WTC11 (cell line): ENCODE results near the gene COL4A3. TPM values are rescaled to one million over a fixed set of nuclear protein-coding genes. Genes with fewer than 3 reads are reported as not detected.

Experiments
- ATAC-seq: fragments of 200-7000 bp; cut with Tn5 transposase; 2 replicates; pipeline ENCODE4 v1.10.0; 2021; ENCODE audit warnings: mild to moderate bottlenecking, moderate library complexity
- Bru-seq: library from RNA; stranded (reverse); fragments of 400-500 nt; gene quantifications from one replicate; lab custom pipeline; 2021; lab: Mats Ljungman, UMichigan
- CTCF ChIA-PET: fragments of 300-600 bp; sonication (Branson Sonifier 250); formaldehyde crosslinking; loops from one replicate; lab custom pipeline; 2021; ENCODE audit warnings: antibody characterized with exemption; lab: Charles Lee
- POLR2A ChIA-PET: fragments of 350-600 bp; sonication (Branson Sonifier 250); formaldehyde crosslinking; loops from one replicate; lab custom pipeline; 2021; ENCODE audit warnings: antibody characterized with exemption; lab: Charles Lee
- DNase-seq: peaks from one replicate; pipeline ENCODE4 v3.0.0; 2021; ENCODE audit warnings: low spot score
- H3K27ac Mint-ChIP-seq: 2 replicates; pipeline ENCODE4 v1.8.0; 2021; ENCODE audit warnings: mixed read lengths
- H3K27me3 Mint-ChIP-seq: 2 replicates; pipeline ENCODE4 v1.8.0; 2021; ENCODE audit warnings: low read depth, mild to moderate bottlenecking, moderate library complexity, mixed read lengths
- H3K36me3 Mint-ChIP-seq: 2 replicates; pipeline ENCODE4 v1.8.0; 2021; ENCODE audit warnings: mixed read lengths
- H3K4me1 Mint-ChIP-seq: 2 replicates; pipeline ENCODE4 v1.8.0; 2022; ENCODE audit warnings: mixed read lengths
- H3K4me3 Mint-ChIP-seq: 2 replicates; pipeline ENCODE4 v1.8.0; 2021; ENCODE audit warnings: mild to moderate bottlenecking, moderate library complexity, mixed read lengths
- H3K9me3 Mint-ChIP-seq: 2 replicates; pipeline ENCODE4 v1.8.0; 2021; ENCODE audit warnings: mixed read lengths
- ESRRA ChIP-seq: sonication (generic); formaldehyde crosslinking; IDR thresholded peaks from 2 replicates; pipeline ENCODE4 v1.8.1; 2022; ENCODE audit warnings: mild to moderate bottlenecking, missing genetic modification reagents, borderline replicate concordance
- NR2C2 ChIP-seq: sonication (generic); formaldehyde crosslinking; IDR thresholded peaks from 2 replicates; pipeline ENCODE4 v1.8.0; 2022; ENCODE audit warnings: mild to moderate bottlenecking, missing genetic modification reagents
- OVOL2 ChIP-seq: fragments of 250-450 bp; sonication (Bioruptor Pico); IDR thresholded peaks from 2 replicates; pipeline ENCODE4 v1.9.0; 2021; ENCODE audit warnings: mild to moderate bottlenecking, borderline replicate concordance
- PRRX2 ChIP-seq: fragments of 250-450 bp; sonication (Bioruptor Pico); IDR thresholded peaks from 2 replicates; pipeline ENCODE4 v1.8.0; 2021; ENCODE audit warnings: mild to moderate bottlenecking
- SMAD4 ChIP-seq: sonication (generic); formaldehyde crosslinking; IDR thresholded peaks from 2 replicates; pipeline ENCODE4 v1.8.0; 2022; ENCODE audit warnings: mild to moderate bottlenecking, missing genetic modification reagents
- SP1 ChIP-seq: sonication (generic); formaldehyde crosslinking; conservative IDR thresholded peaks from 2 replicates; pipeline ENCODE4 v1.8.1; 2022; ENCODE audit warnings: missing genetic modification reagents
- ZNF138 ChIP-seq: sonication (generic); formaldehyde crosslinking; conservative IDR thresholded peaks from 2 replicates; pipeline ENCODE4 v1.8.1; 2022; ENCODE audit warnings: mild to moderate bottlenecking, moderate library complexity, missing genetic modification reagents
- ZNF416 ChIP-seq: fragments of 250-450 bp; sonication (Bioruptor Pico); IDR thresholded peaks from 2 replicates; pipeline ENCODE4 v1.9.0; 2021; ENCODE audit warnings: mild to moderate bottlenecking, inconsistent platforms
- long read RNA-seq, 3 experiments: library from RNA in 1 of 3; library from capped mRNA in 1 of 3; library from polyadenylated mRNA in 1 of 3; unstranded in 2 of 3; stranded (forward) in 1 of 3; transcript quantifications; one replicate each; pipeline ENCODE4 v2.0.0, GENCODE V29; 2021
- total RNA-seq: library from RNA; stranded (reverse); gene quantifications from 3 replicates; pipeline ENCODE4 v1.2.3, GENCODE V29; 2021
- TF ChIP-seq, protein P1 (sequence below): sonication (generic); formaldehyde crosslinking; IDR thresholded peaks from 2 replicates; pipeline ENCODE4 v1.8.0; 2022; ENCODE audit warnings: missing genetic modification reagents
- TF ChIP-seq, protein P2 (sequence below): sonication (generic); formaldehyde crosslinking; IDR thresholded peaks from 2 replicates; pipeline ENCODE4 v1.8.1; 2023; ENCODE audit warnings: mild to moderate bottlenecking, missing genetic modification reagents, borderline replicate concordance
- TF ChIP-seq, protein P3 (sequence below): sonication (generic); formaldehyde crosslinking; IDR thresholded peaks from 2 replicates; pipeline ENCODE4 v1.8.1; 2022; ENCODE audit warnings: low read depth, mild to moderate bottlenecking, moderate library complexity, missing genetic modification reagents, borderline replicate concordance
- TF ChIP-seq, protein P4 (sequence below): fragments of 250-450 bp; sonication (Bioruptor Pico); IDR thresholded peaks from 2 replicates; pipeline ENCODE4 v1.9.0; 2021; ENCODE audit warnings: mild to moderate bottlenecking, borderline replicate concordance
- TF ChIP-seq, protein P5 (sequence below): sonication (generic); formaldehyde crosslinking; IDR thresholded peaks from 2 replicates; pipeline ENCODE4 v1.8.0; 2022; ENCODE audit warnings: mild to moderate bottlenecking, missing genetic modification reagents
- TF ChIP-seq, protein P6 (sequence below): sonication (generic); formaldehyde crosslinking; IDR thresholded peaks from 2 replicates; pipeline ENCODE4 v1.8.0; 2023; ENCODE audit warnings: missing genetic modification reagents, mild to moderate bottlenecking, borderline replicate concordance

Gene COL4A3
- total RNA-seq (0.53 to 1.1 TPM (median 0.90 TPM) in 3 replicates), Bru-seq, nascent RNA (percentile 34 among the genes with signal in this experiment)
- long read RNA-seq, experiment 1, partial matches to known transcripts = 0 of 1 reads
- long read RNA-seq, experiment 1, other reads (novel, unspliced or antisense) = 1 of 1 reads
- long read RNA-seq, experiment 2, partial matches to known transcripts = 0 of 1 reads
- long read RNA-seq, experiment 2, other reads (novel, unspliced or antisense) = 1 of 1 reads
- long read RNA-seq, experiment 3 = 0 reads

DNA sequence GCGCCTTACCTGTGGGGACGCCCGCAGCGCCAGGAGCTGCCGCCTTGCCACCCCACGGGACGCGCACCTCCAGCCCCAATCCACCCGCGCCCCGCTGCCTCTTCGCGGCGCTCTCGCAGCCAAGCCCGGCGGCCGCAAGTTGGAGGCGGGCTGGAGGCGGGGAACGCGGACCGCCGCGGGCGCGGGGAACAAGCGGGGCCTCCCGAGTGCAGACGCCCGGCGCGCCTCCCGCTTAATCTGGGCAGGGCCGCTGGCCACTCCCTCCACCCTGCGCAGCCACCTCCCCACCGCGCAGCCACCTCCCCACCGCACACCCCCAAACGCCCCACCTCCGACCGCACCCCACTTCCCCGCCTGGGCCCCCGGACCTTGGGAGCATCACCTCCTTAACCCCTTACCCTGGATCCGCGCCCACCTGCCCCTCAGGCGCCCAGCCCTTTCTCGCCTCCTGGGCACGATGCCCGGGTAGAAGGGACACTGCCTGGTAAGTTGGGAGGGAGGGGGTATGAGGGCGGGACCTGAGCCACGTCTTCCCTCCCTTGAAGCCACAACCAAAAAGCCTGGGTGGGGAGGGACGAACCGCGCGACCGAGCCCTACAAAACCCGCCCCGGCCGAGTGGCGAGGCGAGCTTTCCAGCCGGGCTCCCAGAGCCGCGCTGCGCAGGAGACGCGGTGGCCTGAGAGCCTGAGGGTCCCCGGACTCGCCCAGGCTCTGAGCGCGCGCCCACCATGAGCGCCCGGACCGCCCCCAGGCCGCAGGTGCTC, at the start of gene COL4A3, which contains the start of gene COL4A4:
COL4A3 (plus strand) TSS at position 627 of the 765 bp plus-strand sequence; CDS start at position 730, 103 bp downstream.
COL4A4 (minus strand) TSS at position 208 of the 765 bp plus-strand sequence. CDS start 16,722 bp downstream, outside the sequence.
- Mint-ChIP-seq H3K27me3 (peaks cover 49% of the 10 kb centered on the region), H3K27ac (no peak within 1 kb of the TSS), H3K4me3 (peak within 1 kb of the TSS; percentile 77), H3K36me3 (no peaks in the 10 kb centered on the region), H3K4me1 (peaks cover 23% of the 10 kb centered on the region), H3K9me3 (peaks cover under 1% of the 10 kb centered on the region; the same call in 1 of the 2 replicates)
- DNase-seq (peak; percentile 61), ATAC-seq (peak; percentile 79)
- POLR2A ChIA-PET = no interaction called here
- CTCF ChIA-PET = interaction anchor here (1.3 to 1.4 kb wide), 2 partner anchors 74 kb away, joined by 4 to 9 read pairs; no protein-coding TSS in a partner anchor
- 0 out of 2 replicates have a peak, but pooled peaks have one; percentile 24 for TF ChIP-seq NR2C2 (CRISPR knock-in tag)
- TF ChIP-seq ESRRA = peak; percentile 27; the same call in 1 of the 2 replicates
- TF ChIP-seq OVOL2 (CRISPR knock-in tag) = no peak
- TF ChIP-seq, protein P1, sequence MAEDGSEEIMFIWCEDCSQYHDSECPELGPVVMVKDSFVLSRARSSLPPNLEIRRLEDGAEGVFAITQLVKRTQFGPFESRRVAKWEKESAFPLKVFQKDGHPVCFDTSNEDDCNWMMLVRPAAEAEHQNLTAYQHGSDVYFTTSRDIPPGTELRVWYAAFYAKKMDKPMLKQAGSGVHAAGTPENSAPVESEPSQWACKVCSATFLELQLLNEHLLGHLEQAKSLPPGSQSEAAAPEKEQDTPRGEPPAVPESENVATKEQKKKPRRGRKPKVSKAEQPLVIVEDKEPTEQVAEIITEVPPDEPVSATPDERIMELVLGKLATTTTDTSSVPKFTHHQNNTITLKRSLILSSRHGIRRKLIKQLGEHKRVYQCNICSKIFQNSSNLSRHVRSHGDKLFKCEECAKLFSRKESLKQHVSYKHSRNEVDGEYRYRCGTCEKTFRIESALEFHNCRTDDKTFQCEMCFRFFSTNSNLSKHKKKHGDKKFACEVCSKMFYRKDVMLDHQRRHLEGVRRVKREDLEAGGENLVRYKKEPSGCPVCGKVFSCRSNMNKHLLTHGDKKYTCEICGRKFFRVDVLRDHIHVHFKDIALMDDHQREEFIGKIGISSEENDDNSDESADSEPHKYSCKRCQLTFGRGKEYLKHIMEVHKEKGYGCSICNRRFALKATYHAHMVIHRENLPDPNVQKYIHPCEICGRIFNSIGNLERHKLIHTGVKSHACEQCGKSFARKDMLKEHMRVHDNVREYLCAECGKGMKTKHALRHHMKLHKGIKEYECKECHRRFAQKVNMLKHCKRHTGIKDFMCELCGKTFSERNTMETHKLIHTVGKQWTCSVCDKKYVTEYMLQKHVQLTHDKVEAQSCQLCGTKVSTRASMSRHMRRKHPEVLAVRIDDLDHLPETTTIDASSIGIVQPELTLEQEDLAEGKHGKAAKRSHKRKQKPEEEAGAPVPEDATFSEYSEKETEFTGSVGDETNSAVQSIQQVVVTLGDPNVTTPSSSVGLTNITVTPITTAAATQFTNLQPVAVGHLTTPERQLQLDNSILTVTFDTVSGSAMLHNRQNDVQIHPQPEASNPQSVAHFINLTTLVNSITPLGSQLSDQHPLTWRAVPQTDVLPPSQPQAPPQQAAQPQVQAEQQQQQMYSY (CRISPR knock-in tag) = no peak
- TF ChIP-seq PRRX2 (CRISPR knock-in tag) = no peak
- TF ChIP-seq, protein P2, sequence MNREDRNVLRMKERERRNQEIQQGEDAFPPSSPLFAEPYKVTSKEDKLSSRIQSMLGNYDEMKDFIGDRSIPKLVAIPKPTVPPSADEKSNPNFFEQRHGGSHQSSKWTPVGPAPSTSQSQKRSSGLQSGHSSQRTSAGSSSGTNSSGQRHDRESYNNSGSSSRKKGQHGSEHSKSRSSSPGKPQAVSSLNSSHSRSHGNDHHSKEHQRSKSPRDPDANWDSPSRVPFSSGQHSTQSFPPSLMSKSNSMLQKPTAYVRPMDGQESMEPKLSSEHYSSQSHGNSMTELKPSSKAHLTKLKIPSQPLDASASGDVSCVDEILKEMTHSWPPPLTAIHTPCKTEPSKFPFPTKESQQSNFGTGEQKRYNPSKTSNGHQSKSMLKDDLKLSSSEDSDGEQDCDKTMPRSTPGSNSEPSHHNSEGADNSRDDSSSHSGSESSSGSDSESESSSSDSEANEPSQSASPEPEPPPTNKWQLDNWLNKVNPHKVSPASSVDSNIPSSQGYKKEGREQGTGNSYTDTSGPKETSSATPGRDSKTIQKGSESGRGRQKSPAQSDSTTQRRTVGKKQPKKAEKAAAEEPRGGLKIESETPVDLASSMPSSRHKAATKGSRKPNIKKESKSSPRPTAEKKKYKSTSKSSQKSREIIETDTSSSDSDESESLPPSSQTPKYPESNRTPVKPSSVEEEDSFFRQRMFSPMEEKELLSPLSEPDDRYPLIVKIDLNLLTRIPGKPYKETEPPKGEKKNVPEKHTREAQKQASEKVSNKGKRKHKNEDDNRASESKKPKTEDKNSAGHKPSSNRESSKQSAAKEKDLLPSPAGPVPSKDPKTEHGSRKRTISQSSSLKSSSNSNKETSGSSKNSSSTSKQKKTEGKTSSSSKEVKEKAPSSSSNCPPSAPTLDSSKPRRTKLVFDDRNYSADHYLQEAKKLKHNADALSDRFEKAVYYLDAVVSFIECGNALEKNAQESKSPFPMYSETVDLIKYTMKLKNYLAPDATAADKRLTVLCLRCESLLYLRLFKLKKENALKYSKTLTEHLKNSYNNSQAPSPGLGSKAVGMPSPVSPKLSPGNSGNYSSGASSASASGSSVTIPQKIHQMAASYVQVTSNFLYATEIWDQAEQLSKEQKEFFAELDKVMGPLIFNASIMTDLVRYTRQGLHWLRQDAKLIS = no peak
- TF ChIP-seq ZNF138 = peak; percentile 31; the same call in 1 of the 2 replicates
- TF ChIP-seq, protein P3, sequence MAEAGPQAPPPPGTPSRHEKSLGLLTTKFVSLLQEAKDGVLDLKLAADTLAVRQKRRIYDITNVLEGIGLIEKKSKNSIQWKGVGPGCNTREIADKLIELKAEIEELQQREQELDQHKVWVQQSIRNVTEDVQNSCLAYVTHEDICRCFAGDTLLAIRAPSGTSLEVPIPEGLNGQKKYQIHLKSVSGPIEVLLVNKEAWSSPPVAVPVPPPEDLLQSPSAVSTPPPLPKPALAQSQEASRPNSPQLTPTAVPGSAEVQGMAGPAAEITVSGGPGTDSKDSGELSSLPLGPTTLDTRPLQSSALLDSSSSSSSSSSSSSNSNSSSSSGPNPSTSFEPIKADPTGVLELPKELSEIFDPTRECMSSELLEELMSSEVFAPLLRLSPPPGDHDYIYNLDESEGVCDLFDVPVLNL (CRISPR knock-in tag) = no peak
- 0 out of 2 replicates have a peak, but pooled peaks have one; percentile 27 for TF ChIP-seq SP1 (CRISPR knock-in tag)
- TF ChIP-seq, protein P4, sequence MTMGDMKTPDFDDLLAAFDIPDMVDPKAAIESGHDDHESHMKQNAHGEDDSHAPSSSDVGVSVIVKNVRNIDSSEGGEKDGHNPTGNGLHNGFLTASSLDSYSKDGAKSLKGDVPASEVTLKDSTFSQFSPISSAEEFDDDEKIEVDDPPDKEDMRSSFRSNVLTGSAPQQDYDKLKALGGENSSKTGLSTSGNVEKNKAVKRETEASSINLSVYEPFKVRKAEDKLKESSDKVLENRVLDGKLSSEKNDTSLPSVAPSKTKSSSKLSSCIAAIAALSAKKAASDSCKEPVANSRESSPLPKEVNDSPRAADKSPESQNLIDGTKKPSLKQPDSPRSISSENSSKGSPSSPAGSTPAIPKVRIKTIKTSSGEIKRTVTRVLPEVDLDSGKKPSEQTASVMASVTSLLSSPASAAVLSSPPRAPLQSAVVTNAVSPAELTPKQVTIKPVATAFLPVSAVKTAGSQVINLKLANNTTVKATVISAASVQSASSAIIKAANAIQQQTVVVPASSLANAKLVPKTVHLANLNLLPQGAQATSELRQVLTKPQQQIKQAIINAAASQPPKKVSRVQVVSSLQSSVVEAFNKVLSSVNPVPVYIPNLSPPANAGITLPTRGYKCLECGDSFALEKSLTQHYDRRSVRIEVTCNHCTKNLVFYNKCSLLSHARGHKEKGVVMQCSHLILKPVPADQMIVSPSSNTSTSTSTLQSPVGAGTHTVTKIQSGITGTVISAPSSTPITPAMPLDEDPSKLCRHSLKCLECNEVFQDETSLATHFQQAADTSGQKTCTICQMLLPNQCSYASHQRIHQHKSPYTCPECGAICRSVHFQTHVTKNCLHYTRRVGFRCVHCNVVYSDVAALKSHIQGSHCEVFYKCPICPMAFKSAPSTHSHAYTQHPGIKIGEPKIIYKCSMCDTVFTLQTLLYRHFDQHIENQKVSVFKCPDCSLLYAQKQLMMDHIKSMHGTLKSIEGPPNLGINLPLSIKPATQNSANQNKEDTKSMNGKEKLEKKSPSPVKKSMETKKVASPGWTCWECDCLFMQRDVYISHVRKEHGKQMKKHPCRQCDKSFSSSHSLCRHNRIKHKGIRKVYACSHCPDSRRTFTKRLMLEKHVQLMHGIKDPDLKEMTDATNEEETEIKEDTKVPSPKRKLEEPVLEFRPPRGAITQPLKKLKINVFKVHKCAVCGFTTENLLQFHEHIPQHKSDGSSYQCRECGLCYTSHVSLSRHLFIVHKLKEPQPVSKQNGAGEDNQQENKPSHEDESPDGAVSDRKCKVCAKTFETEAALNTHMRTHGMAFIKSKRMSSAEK = no peak
- TF ChIP-seq, protein P5, sequence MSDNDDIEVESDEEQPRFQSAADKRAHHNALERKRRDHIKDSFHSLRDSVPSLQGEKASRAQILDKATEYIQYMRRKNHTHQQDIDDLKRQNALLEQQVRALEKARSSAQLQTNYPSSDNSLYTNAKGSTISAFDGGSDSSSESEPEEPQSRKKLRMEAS (CRISPR knock-in tag) = no peak
- TF ChIP-seq ZNF416 (CRISPR knock-in tag) = no peak
- TF ChIP-seq, protein P6, sequence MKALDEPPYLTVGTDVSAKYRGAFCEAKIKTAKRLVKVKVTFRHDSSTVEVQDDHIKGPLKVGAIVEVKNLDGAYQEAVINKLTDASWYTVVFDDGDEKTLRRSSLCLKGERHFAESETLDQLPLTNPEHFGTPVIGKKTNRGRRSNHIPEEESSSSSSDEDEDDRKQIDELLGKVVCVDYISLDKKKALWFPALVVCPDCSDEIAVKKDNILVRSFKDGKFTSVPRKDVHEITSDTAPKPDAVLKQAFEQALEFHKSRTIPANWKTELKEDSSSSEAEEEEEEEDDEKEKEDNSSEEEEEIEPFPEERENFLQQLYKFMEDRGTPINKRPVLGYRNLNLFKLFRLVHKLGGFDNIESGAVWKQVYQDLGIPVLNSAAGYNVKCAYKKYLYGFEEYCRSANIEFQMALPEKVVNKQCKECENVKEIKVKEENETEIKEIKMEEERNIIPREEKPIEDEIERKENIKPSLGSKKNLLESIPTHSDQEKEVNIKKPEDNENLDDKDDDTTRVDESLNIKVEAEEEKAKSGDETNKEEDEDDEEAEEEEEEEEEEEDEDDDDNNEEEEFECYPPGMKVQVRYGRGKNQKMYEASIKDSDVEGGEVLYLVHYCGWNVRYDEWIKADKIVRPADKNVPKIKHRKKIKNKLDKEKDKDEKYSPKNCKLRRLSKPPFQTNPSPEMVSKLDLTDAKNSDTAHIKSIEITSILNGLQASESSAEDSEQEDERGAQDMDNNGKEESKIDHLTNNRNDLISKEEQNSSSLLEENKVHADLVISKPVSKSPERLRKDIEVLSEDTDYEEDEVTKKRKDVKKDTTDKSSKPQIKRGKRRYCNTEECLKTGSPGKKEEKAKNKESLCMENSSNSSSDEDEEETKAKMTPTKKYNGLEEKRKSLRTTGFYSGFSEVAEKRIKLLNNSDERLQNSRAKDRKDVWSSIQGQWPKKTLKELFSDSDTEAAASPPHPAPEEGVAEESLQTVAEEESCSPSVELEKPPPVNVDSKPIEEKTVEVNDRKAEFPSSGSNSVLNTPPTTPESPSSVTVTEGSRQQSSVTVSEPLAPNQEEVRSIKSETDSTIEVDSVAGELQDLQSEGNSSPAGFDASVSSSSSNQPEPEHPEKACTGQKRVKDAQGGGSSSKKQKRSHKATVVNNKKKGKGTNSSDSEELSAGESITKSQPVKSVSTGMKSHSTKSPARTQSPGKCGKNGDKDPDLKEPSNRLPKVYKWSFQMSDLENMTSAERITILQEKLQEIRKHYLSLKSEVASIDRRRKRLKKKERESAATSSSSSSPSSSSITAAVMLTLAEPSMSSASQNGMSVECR = no peak
- no peak for TF ChIP-seq SMAD4 (CRISPR knock-in tag)
